SIG-M5 (cell line): ENCODE results near the gene HMGB4.

Experiments used
- DNase-seq: peaks from one replicate; lab custom pipeline; 2025; lab: John Stamatoyannopoulos, UW

The HMGB4 gene, protein sequence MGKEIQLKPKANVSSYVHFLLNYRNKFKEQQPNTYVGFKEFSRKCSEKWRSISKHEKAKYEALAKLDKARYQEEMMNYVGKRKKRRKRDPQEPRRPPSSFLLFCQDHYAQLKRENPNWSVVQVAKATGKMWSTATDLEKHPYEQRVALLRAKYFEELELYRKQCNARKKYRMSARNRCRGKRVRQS

DNA sequence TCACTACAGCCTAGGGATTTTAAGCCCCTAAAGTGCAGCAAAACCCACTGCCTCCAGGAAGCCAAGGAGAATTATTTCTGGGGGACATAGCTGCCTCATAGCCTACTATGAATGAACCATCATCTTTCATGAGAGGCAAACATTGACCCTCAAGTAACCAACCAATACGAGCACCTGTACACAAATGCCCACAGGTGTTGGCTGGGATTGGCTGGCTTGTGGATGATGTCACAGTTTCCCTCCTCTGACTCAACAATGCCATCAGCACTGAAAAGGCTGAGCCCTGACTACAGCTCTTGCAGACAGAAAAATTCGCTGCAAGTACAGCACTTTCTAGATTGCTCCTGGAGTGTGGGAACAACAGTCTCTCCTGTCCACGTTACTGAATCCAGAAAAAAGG is at the start of gene HMGB4:
Gene HMGB4 (plus strand): TSS at position 301 of the 400 bp plus-strand sequence. CDS start 113 bp downstream, outside the sequence.
- no peak for DNase-seq

- DNase-seq: no peak
These were observed 49.7 kb upstream of the HMGB4 start for GRCh38 chr1:33814166-33814565.

GRCh38 chr1:33815061-33815460 is 48.8 kb upstream of the HMGB4 start:
- DNase-seq: no peak

- DNase-seq: no peak
These were observed 45.8 kb upstream of the HMGB4 start for GRCh38 chr1:33818071-33818470.

GRCh38 chr1:33819290-33819912 is 44.5 kb upstream of the HMGB4 start:
- no peak for DNase-seq

DNA sequence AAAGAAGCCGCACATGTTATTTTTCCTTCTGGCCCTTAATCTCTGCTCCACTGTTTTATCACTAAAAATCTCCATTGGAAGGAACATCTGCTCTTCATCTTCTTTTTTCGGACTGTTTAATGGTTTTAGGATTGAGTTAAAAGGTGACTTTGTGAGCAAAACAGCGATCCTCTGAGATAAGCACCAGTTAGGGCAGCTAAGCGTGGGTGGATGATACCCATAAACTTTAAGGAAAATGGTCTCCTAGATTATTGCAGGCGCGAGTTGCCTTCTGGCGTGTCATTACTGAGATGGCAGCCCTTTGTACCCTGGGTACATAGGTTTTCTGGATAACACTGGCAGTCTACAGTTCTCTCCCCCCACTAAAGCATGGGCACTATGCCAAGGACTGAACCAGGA is 44.0 kb upstream of the HMGB4 start:
- DNase-seq: no peak

DNA sequence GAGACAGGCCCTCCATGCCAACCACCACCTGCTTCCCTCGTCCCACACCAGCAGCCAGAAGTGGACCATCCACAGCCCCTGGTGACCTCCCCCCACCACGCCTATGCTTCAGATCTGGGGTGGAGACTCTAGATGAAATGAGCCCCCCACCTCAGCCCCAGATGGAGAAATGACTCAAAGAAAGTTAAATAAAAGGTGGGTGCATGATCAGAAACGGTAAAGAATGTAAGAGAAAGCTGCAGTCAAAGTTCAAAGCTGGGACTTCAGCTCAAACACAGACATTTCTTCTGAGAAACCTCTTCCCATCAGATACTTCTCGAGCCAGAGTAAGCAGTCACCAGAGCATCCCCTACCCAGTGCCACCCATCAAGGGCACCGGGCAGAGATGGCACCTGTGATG is 43.1 kb upstream of the HMGB4 start:
- DNase-seq: no peak

- no peak for DNase-seq
These were observed 42.6 kb upstream of the HMGB4 start for GRCh38 chr1:33821291-33821690.

DNA sequence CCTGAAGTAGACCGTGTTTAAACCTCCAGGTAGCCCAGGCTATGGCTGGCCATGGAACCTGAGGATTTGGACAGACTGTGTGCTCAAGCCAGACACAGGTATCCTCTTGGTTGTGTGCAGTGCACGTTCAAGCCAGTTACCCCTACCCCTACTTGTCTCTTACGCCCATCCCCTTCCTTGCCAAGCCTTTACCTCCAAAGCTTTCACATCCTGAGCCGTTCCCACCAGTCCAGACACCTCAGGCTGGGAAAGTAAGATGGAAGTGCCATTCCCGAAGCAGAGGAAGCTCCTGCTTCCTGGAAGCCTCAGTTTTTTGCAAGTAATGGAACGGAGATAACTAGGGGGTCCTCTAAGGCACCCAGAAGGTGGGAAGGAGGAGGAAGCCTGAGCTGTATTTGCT is 41.5 kb upstream of the HMGB4 start:
- no peak for DNase-seq

DNA sequence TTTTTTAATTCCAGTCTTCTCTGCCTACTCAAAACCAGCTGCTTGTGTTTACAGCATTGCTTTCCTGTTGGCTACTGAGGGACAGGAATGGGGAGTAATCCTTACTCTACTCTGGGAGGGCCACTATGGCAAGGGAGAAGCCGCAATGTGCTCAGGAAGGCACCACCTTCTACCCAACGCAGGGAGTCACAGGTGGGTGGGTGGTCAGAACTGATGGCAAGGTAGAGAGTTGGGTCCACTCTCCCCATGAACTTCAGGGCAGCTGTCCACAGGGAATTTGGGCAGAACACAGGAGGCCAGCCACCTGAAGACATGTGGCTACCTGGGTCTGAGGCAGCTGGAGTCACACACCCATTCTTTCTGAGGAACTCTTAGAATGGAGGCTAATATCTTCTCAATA is 40.5 kb upstream of the HMGB4 start:
- no peak for DNase-seq

- no peak for DNase-seq
These were observed 40.0 kb upstream of the HMGB4 start for GRCh38 chr1:33823830-33824229.

- no peak for DNase-seq
These were observed 39.6 kb upstream of the HMGB4 start for GRCh38 chr1:33824321-33824720.

DNA sequence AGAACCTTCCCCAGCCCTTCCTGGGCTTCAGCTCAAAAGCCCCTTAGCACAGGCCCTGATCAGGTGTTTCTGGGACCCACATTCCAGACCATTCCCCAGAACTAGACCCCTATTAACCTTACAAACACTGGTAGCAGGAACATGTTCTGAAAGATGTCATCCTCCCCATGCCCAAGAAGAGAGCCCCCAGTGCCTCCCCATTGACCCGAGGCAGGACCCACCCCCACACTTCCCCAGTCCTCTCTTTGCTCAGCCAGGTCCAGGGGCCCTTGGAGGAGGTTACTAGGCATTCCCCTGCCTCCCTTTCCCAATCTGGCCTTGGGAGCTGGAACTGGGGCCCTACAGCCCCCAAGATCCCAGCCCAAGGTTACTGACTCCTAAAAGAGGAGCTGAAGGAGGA is 38.9 kb upstream of the HMGB4 start:
- DNase-seq: no peak

DNA sequence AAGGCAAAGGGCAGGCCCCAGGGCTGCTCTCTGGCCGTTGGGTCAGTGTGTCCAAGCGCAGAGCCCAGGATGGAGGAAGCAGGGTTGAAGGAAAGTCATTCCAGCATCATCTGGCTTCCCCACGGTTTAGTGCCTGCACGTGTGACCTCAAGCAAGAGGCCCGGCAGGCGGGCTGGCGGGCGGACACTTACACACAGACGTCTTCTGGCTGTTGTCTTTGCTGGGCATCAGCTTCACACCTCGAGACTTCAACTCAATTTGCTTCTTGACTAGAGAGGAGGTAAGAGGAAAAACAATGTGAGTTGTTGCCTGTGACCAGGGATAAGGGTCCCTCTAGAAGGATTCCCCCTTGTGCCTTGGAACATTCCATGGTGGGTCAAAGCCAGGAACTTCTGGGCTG is 38.4 kb upstream of the HMGB4 start:
- DNase-seq: no peak

GRCh38 chr1:33826311-33826710 is 37.6 kb upstream of the HMGB4 start:
- no peak for DNase-seq

DNA sequence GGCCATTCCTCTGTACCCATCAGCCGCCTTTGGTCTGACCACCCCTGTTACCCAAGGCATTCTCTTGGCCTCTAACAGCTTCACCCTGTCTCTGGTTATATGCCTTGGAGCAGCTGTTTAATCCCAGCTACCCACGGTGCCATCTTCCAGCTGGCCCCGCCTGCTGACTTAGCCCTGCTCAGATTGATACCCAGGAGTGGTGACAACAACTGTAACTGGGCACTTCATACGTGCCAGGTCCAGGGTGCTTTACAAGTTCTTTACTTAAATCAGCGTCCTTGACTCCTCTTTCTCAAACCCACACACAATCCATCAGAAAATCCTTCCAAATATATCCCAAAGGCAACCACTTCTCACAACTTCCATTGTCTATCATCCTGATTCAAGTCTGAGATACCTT is 37.2 kb upstream of the HMGB4 start:
- no peak for DNase-seq

- DNase-seq: no peak
These were observed 35.8 kb upstream of the HMGB4 start for GRCh38 chr1:33828059-33828458.

DNA sequence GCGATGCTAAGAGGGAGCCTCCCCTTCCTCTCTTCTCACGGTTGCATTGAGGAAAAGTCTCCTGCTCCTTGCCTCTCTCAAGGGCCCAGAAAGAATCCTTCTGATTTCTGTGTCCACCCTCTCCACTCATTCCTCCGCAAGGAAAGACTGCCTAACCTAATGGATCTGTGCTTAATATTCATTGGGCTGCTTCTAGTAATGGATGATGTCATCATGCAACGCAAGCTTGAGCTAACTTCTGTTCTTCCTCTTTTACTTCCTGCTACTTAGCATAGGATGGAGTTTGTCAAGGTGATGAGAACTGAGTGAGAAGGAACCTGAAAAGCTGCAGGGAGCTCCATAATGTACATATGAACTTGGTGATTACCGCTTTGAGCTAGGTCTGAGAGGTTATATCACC is 35.2 kb upstream of the HMGB4 start:
- no peak for DNase-seq

DNA sequence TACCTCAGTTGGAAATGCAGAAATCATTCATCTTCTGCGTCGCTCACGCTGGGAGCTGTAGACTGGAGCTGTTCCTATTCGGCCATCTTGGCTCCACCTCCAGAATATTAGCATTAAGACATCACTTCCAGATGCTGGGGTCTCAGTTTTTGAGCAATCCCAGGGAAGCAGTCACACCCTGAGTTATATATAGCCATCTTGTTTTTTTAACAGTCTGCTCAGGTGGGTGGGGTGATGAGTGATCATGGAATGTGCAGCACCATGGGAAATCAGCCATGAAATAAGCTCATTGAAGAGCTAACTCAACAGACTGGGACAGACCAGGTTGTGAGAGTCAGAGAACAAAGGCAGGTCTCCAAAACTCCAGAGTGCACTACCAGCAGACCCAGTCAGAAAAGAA is 27.0 kb upstream of the HMGB4 start:
- DNase-seq: no peak

DNA sequence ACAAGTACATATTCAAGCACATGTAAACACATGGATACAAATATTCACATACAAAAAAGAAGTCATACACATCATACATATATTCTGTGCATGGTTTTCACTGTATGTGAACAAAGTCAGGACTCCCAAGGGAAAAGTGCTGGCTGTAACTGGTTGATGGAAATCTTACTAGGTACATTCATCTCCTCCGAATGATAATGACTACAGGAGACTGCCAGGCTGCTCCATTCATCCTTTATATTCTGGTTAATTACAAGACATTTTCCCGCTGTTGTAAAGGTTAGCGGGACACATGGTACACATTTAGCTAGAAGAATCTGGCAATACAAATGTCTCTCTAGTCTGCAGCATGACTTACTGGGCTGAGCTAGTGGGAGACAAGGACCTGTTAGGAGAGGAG is 26.2 kb upstream of the HMGB4 start:
- no peak for DNase-seq

DNA sequence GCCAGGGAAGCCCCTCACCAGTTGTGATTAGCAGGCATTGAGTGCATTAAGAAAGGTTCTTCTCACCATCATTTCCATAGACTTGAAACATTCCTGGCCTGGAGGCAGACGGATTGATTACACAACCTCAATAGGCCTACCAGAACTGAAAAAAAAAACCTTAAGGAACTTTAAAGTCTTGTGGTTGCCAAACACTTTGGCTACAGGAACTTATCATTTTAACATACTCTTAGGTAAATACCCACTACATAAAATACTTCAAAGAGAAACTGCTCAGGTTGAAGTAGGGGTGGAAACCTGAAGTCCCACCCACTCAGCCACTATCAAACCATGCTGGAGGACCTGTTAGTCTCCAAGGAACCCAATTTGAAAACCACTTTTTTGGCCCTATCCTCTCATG is 22.4 kb upstream of the HMGB4 start:
- no peak for DNase-seq

DNA sequence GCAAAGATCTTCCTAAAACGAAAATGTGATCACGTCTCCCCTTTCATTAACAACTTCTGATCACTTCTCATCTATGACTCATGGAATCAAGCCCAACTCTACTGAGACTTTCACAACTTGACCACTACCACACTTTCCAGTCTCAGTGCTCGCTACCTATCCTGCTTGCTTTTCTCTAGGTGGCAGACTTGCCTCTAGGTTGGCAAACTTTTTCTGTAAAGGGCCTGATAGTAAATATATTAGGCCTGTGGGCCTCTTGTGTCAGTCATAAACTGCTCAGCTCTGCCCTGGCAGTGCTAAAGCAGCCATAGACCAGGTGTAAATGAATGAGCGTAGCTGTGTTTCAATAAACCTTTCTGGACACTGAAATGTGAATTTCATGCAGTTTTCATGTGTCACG is 21.5 kb upstream of the HMGB4 start:
- DNase-seq: no peak

- DNase-seq: no peak
These were observed 19.7 kb upstream of the HMGB4 start for GRCh38 chr1:33844166-33844565.

GRCh38 chr1:33846861-33847260 is 17.0 kb upstream of the HMGB4 start:
- no peak for DNase-seq
